ENCODE measurements around the gene KHSRP. TPM values are rescaled to one million over a fixed set of nuclear protein-coding genes. Genes with fewer than 3 reads are reported as not detected.
"Not testable (repeated sequence)": the region's sequence is repeated elsewhere in the genome, so short reads cannot be mapped to it uniquely, and the experiment has no call there.

The KHSRP gene
- total and polyA plus RNA-seq, 2 donors (not counting 1 experiment from before 2014, with no cell fraction given), result 79.6 to 205 TPM

- H3K4me2 ChIP-seq (replicated peaks; ENCODE audit: low read depth, low read length, poor library complexity, severe bottlenecking), result no peak overlapping the region
- POLR2A ChIA-PET, result no interaction called here
Observed at GRCh38 chr19:6429419-6430221, 5.0 kb upstream of the KHSRP start.

GRCh38 chr19:6428692-6429418 is 4.2 kb upstream of the KHSRP start:
- H3K9ac ChIP-seq (ENCODE audit: low read length); H3K4me3 Mint-ChIP-seq; H3K4me1 Mint-ChIP-seq; H3K9me3 Mint-ChIP-seq (ENCODE audit: insufficient read depth); H3K79me2 ChIP-seq (ENCODE audit: control insufficient read depth, insufficient read depth, low read length); ATAC-seq (ENCODE audit: low read depth); H3K27me3 ChIP-seq (replicated peaks in 1 of 4; ENCODE audit: control extremely low read depth in 1 of 4, control insufficient read depth in 3 of 4, insufficient read depth in 4 of 4, low read length in 3 of 4); H3K4me3 ChIP-seq (ENCODE audit: control extremely low read depth in 1 of 5, extremely low read depth in 1 of 5, insufficient read depth in 1 of 5, low read depth in 2 of 5, low read length in 4 of 5); DNase-seq; H3K27me3 Mint-ChIP-seq; CTCF ChIA-PET; H3K27ac Mint-ChIP-seq; H4K20me1 ChIP-seq (ENCODE audit: control insufficient read depth, insufficient read depth, low read length, poor library complexity, severe bottlenecking); intact Hi-C loops (cut with micrococcal nuclease); H3K4me2 ChIP-seq (replicated peaks; ENCODE audit: low read depth, low read length, poor library complexity, severe bottlenecking); H3K27ac ChIP-seq (ENCODE audit: low read length in 2 of 2); POLR2A ChIA-PET; H3K36me3 ChIP-seq (replicated peaks in 1 of 2; ENCODE audit: control extremely low read depth in 1 of 2, control insufficient read depth in 1 of 2, extremely low read depth in 1 of 2, insufficient read depth in 2 of 2, low read length in 1 of 2): not testable (repeated sequence)
- 80% methylated on average over 2 of the region's 2 CpGs for WGBS (ENCODE audit: insufficient coverage)
- Histone ChIP-seq H2AFZ (ENCODE audit: insufficient read depth, low read depth, low read length, poor library complexity, severe bottlenecking) (peak overlapping the region; percentile 74), H3K9me3 (ENCODE audit: control extremely low read depth in 1 of 3, control insufficient read depth in 2 of 3, insufficient read depth in 1 of 3, low read length in 2 of 3) (peaks cover 0 to 19% (median 0%) of the 10 kb centered on the region in 3 donors), H3K4me1 (ENCODE audit: control insufficient read depth in 2 of 2, insufficient read depth in 2 of 2, low read length in 2 of 2) (peaks cover 7 to 19% of the 10 kb centered on the region in 2 donors)

More at GRCh38 chr19:6429419-6430221, 5.0 kb upstream of the KHSRP start:
- Mint-ChIP-seq H3K4me3 (no peak overlapping the region), H3K9me3 (ENCODE audit: insufficient read depth) (no peaks in the 10 kb centered on the region), H3K4me1 (peaks cover 9% of the 10 kb centered on the region), H3K27ac (no peak overlapping the region), H3K27me3 (no peaks in the 10 kb centered on the region)
- Histone ChIP-seq H3K4me3 (ENCODE audit: control extremely low read depth in 1 of 5, extremely low read depth in 1 of 5, insufficient read depth in 1 of 5, low read depth in 2 of 5, low read length in 4 of 5) (no peak overlapping the region), H3K9me3 (ENCODE audit: control extremely low read depth in 1 of 3, control insufficient read depth in 2 of 3, insufficient read depth in 1 of 3, low read length in 2 of 3) (peaks cover 0 to 19% (median 0%) of the 10 kb centered on the region in 3 donors), H3K36me3 (replicated peaks in 1 of 2; ENCODE audit: control extremely low read depth in 1 of 2, control insufficient read depth in 1 of 2, extremely low read depth in 1 of 2, insufficient read depth in 2 of 2, low read length in 1 of 2) (no peaks in the 10 kb centered on the region), H3K4me1 (ENCODE audit: control insufficient read depth in 2 of 2, insufficient read depth in 2 of 2, low read length in 2 of 2) (peaks cover 7 to 17% of the 10 kb centered on the region in 2 donors), H3K9ac (ENCODE audit: low read length) (no peak overlapping the region), H2AFZ (ENCODE audit: insufficient read depth, low read depth, low read length, poor library complexity, severe bottlenecking) (peak overlapping the region; percentile 74), H3K27me3 (replicated peaks in 1 of 4; ENCODE audit: control extremely low read depth in 1 of 4, control insufficient read depth in 3 of 4, insufficient read depth in 4 of 4, low read length in 3 of 4) (no peaks in the 10 kb centered on the region), H3K79me2 (ENCODE audit: control insufficient read depth, insufficient read depth, low read length) (no peaks in the 10 kb centered on the region), H4K20me1 (ENCODE audit: control insufficient read depth, insufficient read depth, low read length, poor library complexity, severe bottlenecking) (no peaks in the 10 kb centered on the region), H3K27ac (ENCODE audit: low read length in 2 of 2) (no peak overlapping the region)
- CTCF ChIA-PET, result no interaction called here
- ATAC-seq (ENCODE audit: low read depth), result no peak
- peak; percentile 21 for DNase-seq
- intact Hi-C loops (cut with micrococcal nuclease), result no loop called here
- 64% methylated on average over 18 of the region's 20 CpGs for WGBS (ENCODE audit: insufficient coverage)
- no peak for TF ChIP-seq CTCF (IDR thresholded peaks at IDR 0.05)
- TF ChIP-seq EZH2 (IDR thresholded peaks at IDR 0.05; ENCODE audit: borderline replicate concordance, insufficient read depth, low read depth, low read length, poor library complexity, severe bottlenecking), result no peak
